ENCODE results near the gene CDC14A.

- TF ChIP-seq FOXM1 (IDR thresholded peaks at IDR 0.05; ENCODE audit: borderline replicate concordance) (no peak), SUZ12 (IDR thresholded peaks at IDR 0.05) (no peak), BHLHE40 (IDR thresholded peaks at IDR 0.05; ENCODE audit: borderline replicate concordance) (no peak)
Observed at GRCh38 chr1:100395913-100396312, 43.6 kb downstream of the CDC14A start.

All from HEK293T (cell line).